Measurements from ENCODE around the gene DGKE. TPM values are rescaled to one million over a fixed set of nuclear protein-coding genes. Genes with fewer than 3 reads are reported as not detected.

Gene DGKE
- total RNA-seq, 1 experiment from 2014 or later, result 19.1 TPM

- DNase-seq (ENCODE audit: low read depth, low spot score), result no peak
- Histone ChIP-seq H3K27me3 (ENCODE audit: control insufficient read depth, insufficient read depth, low read length) (no peaks in the 10 kb centered on the region), H3K9me3 (ENCODE audit: control insufficient read depth, insufficient read depth, low read depth, low read length) (no peaks in the 10 kb centered on the region), H3K36me3 (ENCODE audit: control insufficient read depth, insufficient read depth, low read length) (no peaks in the 10 kb centered on the region), H3K4me1 (ENCODE audit: control insufficient read depth, insufficient read depth, low read length) (no peaks in the 10 kb centered on the region), H3K27ac (ENCODE audit: low read length) (no peak overlapping the region), H3K4me3 (ENCODE audit: low read depth in 2 of 2, low read length in 2 of 2) (no peak overlapping the region)
- POLR2A ChIA-PET, result no interaction called here
- CTCF ChIA-PET, result no interaction called here
- in situ Hi-C loops (cut with HindIII; ENCODE audit: low pct_unique_long_range_greater_than_20kb, low sequenced_read_pairs), result no loop called here
- intact Hi-C loops (cut with micrococcal nuclease; ENCODE audit: unreplicated experiment), result no loop called here
- BruUV-seq (replicated peaks), result no TSS peak
- ATAC-seq, result no peak
- TF ChIP-seq SIN3A (IDR thresholded peaks at IDR 0.05; ENCODE audit: borderline replicate concordance, insufficient read depth, low read depth, low read length) (no peak), REST (IDR thresholded peaks at IDR 0.05; ENCODE audit: insufficient read depth in 1 of 2, low read depth in 2 of 2, low read length in 1 of 2) (no peak), CTCF (IDR thresholded peaks at IDR 0.05) (no peak), POLR2AphosphoS5 (IDR thresholded peaks at IDR 0.05; ENCODE audit: low read depth, low read length) (no peak), TCF7L2 (IDR thresholded peaks at IDR 0.05; ENCODE audit: low read depth, low read length) (no peak)
Measured at GRCh38 chr17:56826611-56827414, 7.1 kb upstream of the DGKE start.

GRCh38 chr17:56830726-56831368, 3.1 kb upstream of the DGKE start:
- H3K27me3 ChIP-seq (ENCODE audit: control insufficient read depth, insufficient read depth, low read length), result no peaks in the 10 kb centered on the region
- TF ChIP-seq CTCF (IDR thresholded peaks at IDR 0.05) (no peak), SIN3A (IDR thresholded peaks at IDR 0.05; ENCODE audit: borderline replicate concordance, insufficient read depth, low read depth, low read length) (no peak), POLR2AphosphoS5 (IDR thresholded peaks at IDR 0.05; ENCODE audit: low read depth, low read length) (no peak), REST (IDR thresholded peaks at IDR 0.05; ENCODE audit: insufficient read depth in 1 of 2, low read depth in 2 of 2, low read length in 1 of 2) (no peak), TCF7L2 (IDR thresholded peaks at IDR 0.05; ENCODE audit: low read depth, low read length) (no peak)
- in situ Hi-C loops (cut with HindIII; ENCODE audit: low pct_unique_long_range_greater_than_20kb, low sequenced_read_pairs), result no loop called here
- DNase-seq (ENCODE audit: low read depth, low spot score) (no peak), ATAC-seq (no peak)
- ChIA-PET POLR2A (no interaction called here), CTCF (no interaction called here)
- no peak overlapping the region for H3K4me3 ChIP-seq (ENCODE audit: low read depth in 2 of 2, low read length in 2 of 2)
- peaks cover 16% of the 10 kb centered on the region for H3K4me1 ChIP-seq (ENCODE audit: control insufficient read depth, insufficient read depth, low read length)
- no TSS peak for BruUV-seq (replicated peaks)
- no peak overlapping the region for H3K27ac ChIP-seq (ENCODE audit: low read length)
- intact Hi-C loops (cut with micrococcal nuclease; ENCODE audit: unreplicated experiment), result no loop called here
- H3K36me3 ChIP-seq (ENCODE audit: control insufficient read depth, insufficient read depth, low read length), result 0 out of 2 replicates have a peak, but pooled peaks cover under 1% of the 10 kb centered on the region
- H3K9me3 ChIP-seq (ENCODE audit: control insufficient read depth, insufficient read depth, low read depth, low read length), result no peaks in the 10 kb centered on the region
